NCI-H2081 (cell line): ENCODE results near the gene KCNK10.

Experiments used
- DNase-seq, 2 experiments: peaks; one replicate each; lab custom pipeline; 2025; lab: John Stamatoyannopoulos, UW

The KCNK10 gene

DNA sequence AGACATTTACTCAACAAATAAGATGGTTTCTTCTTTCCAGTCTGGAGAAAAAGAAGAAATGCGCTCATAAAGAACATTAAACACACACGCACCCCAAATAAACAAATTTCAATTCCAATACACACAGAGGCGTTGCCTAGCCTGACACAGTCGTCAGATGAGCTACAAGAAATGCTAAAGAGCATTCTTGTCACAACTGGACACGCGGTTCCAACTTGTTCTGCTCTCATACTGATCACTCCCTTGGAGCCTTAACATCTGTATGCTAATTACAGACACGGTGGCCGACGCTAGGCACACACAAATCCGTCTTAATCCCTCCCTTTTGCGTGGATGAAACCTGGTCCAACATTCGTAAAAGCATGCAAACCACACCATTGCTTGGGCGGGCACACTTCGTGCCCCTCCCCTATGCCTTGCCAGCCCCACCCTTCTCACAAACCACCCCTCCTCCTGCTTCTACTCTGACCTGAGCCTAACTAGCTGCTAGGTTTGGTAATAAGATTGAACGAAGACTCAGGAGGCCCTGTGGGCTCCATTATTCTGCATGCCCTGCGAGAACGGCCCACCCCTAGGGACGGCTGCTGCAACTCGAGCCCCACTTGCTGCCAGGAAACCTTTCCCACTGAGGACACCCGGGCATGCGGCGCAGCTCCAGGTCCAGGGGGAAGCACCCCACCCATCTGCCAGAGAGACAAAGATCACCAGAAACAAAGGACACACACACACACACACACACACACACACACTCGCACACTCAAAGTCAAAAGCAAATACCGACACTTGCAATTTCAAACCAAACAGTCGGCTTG, 1.2 kb downstream of the KCNK10 start:
- no peak for DNase-seq

DNA sequence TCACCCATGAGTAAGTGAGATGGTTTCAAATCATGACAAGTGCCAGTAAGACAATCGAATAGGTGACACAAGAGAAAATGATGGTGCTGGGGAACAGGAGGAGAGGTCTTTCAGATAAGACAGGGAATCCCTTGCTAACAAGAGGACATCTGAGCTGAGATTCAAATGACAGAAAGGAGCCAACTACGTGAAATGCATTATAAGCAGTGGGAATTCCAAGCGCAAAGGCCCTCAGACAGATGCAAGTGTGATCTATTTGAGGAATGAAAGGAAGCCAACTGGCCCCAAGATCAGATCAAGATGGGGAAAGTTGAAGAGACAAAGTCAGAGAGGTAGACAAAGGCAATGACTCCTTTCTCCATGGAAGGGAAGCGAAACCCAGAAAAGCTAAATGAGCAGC, 4.7 kb downstream of the KCNK10 start:
- no peak for DNase-seq

GRCh38 chr14:88316521-88316920, 6.5 kb downstream of the KCNK10 start:
- DNase-seq = no peak

GRCh38 chr14:88312257-88312656, 10.8 kb downstream of the KCNK10 start:
- DNase-seq = no peak

GRCh38 chr14:88311780-88312179, 11.3 kb downstream of the KCNK10 start:
- DNase-seq = no peak

DNA sequence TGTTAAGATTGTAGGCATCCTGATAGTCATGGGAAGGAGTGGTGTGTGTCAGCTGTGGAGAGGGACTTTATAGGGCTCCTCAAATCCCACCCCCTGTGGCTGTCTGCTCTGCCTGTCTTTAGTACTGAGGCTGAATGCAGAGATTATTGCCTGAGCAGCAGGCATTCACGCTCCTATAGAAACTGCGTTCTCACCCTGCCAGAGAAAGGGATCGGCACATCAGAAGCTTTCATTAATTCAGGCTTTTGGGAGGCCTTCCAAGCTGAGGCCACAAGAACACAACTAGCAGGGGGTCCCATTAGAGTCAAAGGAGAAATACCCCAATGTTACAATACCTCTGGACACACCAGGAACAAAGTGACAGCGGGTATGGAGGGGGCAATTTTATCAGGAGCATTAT, 12.6 kb downstream of the KCNK10 start:
- no peak for DNase-seq

DNA sequence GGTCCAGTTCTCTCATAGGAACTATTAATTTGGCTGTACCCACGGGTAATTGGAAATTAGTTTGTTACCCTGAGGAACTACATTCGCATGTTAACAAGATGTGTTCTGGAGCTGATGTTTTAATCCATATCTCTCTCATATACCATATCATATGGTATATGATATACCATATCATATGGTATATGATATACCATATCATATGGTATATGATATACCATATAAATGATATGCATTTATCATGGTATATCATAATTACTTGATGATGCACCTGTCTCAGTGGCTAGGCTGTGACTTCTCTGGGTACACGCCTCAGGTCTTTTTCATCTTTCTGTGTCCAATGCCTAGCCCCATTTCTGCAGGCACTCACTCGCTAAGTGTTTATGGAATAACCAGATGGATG, 13.0 kb downstream of the KCNK10 start:
- no peak for DNase-seq

GRCh38 chr14:88305528-88306322, 17.3 kb downstream of the KCNK10 start:
- DNase-seq = no peak

- no peak for DNase-seq
Observed at GRCh38 chr14:88303041-88303440, 20.0 kb downstream of the KCNK10 start.

DNA sequence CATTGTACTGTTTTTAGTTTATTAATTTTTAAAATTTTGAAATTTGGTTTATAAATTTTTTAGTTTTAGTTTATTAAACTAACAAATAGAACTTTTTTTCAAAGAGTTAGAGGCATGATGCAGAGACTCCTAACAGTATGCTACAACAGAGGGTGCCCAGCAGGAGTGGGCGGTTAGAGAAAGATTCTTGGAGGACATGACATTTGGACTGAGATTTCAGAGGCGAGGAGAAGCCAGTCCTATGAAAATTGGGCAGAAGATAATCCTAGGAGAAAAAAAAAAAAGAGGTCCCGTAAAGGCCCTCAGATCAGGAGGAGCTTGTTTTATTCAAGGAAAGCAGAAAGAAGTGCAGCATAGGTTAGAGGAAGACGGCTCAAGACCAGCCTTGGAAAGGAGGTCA, 21.7 kb downstream of the KCNK10 start:
- DNase-seq = no peak

DNA sequence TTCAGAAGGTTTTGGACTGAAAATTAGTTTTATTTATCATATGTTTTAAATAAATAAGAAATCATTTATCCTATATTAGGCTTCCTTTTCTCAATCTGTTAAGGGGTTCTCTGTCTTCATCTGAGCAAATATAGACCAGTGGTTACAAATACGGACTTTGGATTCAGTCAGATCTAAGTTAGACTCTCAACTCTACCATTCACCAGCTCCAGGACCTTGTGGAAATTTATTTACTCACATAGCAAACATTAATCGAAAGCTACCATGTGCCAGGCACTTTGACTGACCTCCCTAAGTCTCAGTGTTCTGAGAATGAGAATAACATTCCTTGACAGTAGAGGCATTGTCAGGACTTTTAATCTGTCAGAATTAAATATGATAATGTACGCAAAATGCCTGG, 22.3 kb downstream of the KCNK10 start:
- no peak for DNase-seq

DNA sequence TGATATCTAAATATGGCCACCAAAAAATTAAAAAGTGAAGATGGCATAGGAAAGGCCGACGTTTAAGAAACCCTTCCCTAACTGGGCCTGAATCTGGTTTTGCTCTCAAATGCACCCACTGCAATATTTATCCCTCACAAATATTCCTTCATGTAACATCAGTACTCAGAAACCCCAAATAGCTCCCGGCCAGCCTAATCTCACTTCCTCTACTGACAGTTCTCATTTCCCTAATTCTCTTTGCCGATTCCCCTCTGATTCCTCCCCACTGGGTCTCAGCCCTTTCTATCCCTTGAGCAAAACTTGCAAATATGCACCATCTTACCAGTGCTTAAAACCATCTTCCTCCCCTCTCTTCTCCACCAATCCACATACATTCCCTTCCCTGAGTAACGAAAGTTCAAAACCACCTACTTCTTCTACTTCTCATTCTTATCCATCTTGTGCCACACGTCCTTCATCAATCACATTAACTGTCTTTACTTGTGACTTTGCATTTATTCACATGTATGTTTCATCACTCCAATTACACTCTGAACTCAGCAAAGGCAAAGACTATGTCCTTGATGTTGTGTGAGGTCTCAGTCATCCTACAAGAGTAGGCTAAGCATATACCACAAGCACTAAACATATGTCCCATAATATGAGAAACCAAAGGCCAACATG, 23.1 kb downstream of the KCNK10 start:
- no peak for DNase-seq

DNA sequence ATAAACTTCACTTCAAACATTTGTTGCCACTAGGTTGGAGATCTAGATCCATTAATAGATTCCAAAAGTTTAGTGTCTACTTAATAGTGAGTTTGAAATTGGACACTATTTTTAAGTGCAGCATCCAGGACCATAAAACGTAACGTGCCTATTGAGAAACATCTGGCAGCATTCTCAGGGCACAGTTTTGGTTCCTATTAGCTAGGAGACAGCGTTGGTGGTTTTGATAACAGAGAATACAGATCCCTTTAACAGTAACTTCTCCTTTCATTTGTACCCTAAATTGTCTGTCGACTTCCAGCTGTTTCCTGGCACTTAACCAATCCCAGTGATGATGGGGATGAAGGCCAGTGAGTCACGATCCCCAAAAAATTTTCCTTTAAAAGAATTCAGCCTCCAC, 25.8 kb downstream of the KCNK10 start:
- no peak for DNase-seq

GRCh38 chr14:88296351-88296750, 26.7 kb downstream of the KCNK10 start:
- DNase-seq = no peak

GRCh38 chr14:88289996-88290395, 33.1 kb downstream of the KCNK10 start:
- no peak for DNase-seq

DNA sequence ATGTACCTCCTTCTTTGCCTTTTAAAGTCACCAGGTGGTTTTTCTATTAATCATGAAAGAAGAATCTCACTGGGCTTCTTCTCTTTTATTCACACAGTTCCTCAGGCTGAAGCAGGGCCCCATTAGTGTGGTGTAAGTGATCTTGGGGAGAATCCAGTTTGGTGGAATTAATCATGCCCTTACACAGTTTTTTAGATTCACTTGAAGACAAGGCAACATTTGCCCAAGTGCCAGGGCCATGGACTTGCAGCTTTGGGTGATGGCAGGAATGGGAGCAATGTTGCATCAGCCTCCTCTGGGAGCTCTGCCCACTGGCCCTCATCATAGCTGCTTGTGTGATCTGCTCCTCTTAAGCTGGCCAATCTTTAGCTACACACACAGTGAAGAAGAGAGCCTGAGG, 33.8 kb downstream of the KCNK10 start:
- DNase-seq = no peak

- no peak for DNase-seq
Observed at GRCh38 chr14:88286309-88286708, 36.8 kb downstream of the KCNK10 start.

DNA sequence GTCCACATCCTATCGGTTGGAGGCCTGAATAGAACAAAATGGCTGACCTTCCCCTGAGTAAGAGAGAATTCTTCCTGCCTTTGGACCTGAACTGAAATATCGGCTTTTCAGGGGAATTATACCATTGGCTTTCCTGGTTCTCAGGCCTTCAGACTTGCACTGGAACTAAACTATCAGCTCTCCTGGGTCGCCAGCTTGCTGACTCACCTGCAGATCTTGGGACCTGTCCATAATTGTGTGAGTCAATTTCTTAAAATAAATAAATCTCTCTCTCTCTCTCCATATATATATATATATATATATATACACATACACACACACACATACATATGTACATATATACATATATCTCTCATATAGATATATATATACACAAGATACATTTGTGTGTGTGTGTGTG, 41.6 kb downstream of the KCNK10 start:
- no peak for DNase-seq

DNA sequence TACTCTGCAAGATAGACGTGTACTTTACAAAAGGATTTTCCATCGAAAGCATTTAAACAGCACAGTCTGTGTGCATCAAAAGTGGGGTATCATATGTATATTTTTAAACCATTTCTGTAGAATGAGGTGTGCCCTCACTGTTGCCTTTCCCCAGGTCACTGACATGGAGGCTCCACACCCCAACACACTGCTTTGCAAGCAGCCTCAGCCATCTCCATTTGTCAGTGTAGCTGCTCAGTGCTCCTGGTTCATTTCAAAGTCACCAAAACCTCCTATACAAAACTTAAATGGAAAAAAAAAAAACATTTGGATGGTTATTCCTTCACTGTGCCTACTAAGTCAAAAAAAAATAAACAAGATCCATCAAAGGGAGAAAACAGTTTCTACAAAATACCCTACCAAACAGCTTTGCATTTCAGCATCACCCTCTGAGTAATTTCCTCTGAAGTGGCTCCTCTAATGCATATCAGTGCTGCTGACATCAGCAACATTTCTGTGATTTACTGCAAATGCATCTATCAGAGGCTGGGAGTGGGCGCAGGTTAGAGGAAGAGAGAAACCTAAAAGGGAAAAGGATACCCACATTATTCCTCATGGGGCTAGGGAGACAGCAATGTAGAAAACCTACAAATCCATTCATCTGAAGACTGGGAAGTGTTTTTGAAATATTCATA, 46.0 kb downstream of the KCNK10 start:
- DNase-seq = no peak

DNA sequence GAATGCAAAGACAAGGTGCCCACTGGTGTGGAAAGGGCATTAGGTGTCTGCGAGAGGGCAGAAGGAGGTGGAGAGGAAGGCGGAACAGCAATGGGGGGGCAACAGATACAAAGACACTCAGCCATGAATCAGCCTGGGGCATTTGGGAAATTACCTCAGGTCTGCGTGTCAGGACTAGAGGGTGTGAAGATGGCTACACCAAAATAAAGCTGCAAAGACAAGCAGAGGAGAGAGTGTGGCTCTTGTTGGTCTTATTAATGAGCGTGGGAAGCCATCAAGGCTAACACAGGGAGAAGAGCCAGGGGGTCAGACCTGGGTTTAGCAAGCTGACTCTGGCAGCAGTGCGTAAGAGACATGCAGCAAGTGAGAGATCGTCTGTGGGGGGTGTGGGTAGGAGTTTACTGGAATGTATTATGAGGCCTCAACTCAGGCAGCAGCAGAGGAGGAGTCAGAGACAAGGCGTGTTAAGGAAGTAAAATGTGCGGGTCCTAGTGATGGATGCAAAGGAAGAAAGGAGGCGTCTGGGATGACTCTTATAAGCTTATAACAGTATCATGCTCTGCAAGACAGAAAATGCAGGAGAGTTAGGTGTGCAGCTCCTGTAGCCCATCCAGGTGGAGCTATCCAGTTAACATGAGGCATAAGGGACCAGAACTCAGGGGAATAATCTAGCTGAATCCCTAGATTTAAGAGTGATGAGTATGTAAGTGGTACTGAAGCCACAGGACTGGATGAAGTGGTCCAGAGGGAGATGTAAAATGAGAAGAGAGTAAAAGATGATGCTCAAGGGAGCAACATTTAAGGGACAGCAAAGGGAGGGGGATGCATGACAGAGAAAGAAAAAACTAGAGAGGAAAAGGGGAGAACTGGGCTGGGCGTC, 50.4 kb downstream of the KCNK10 start:
- no peak for DNase-seq

DNA sequence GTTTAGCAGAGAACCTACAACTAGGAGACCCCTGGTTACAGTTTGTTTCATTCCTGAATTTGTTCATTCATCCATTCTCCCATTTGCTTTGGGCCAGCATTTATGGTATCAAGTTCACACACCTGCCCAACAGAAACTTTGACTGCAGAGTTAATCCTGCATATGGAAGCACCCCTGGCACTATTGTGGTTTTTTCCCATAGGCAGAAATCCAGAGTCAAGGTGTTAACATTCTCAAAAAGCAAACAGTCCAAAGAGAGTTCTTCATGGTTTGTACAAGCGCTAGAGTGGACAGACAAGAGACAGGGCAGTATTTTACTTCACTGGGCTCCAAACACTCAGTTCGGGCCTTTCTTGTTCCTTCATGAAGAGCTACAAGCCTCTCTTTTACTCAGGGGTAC, 51.9 kb downstream of the KCNK10 start:
- DNase-seq = no peak
